SK-N-SH (cell line): ENCODE results near the gene PPP1R15A. TPM values are rescaled to one million over a fixed set of nuclear protein-coding genes. Genes with fewer than 3 reads are reported as not detected.
"Not testable (repeated sequence)": the region's sequence is repeated elsewhere in the genome, so short reads cannot be mapped to it uniquely, and the experiment has no call there.

Experiments used
- CTCF ChIA-PET: fragments of 300-600, 350-600 bp; formaldehyde crosslinking; extraction: SDS; loops from one replicate; lab custom pipeline; 2021; lab: Yijun Ruan, JAX
- POLR2A ChIA-PET: fragments of 350-600 bp; sonication (Branson Sonifier 250); formaldehyde crosslinking; extraction: SDS; loops from one replicate; lab custom pipeline; 2020; ENCODE audit warnings: antibody characterized with exemption, inconsistent platforms; lab: Yijun Ruan, JAX
- DNase-seq: peaks from one replicate; pipeline ENCODE4 v3.0.0; 2012
- H2AFZ ChIP-seq: fragments of 200-600 bp; sonication (generic); 2 replicates; pipeline ENCODE4 v1.8.1; 2016; ENCODE audit warnings: antibody characterized with exemption, mild to moderate bottlenecking, low read depth
- H3F3A ChIP-seq: fragments of 200-600 bp; sonication (generic); replicated peaks from 2 replicates; pipeline ENCODE3; 2016; ENCODE audit warnings: antibody characterized with exemption, mild to moderate bottlenecking; ENCODE audit not compliant: insufficient read depth
- H3K27ac ChIP-seq, 2 experiments: fragments of 200-500 bp in 1 of 2; fragments of 200-600 bp in 1 of 2; sonication (Bioruptor generic) in 1 of 2; sonication (generic), shearing (Covaris generic) in 1 of 2; 2 replicates each; pipeline versions ENCODE4 v1.5.1 to v1.6.1; 2014 to 2016; ENCODE audit warnings: low read depth in 2 of 2, inconsistent platforms in 1 of 2, low read length in 1 of 2, mild to moderate bottlenecking in 1 of 2, mixed read lengths in 1 of 2
- H3K27me3 ChIP-seq: fragments of 200-600 bp; sonication (generic), shearing (Covaris generic); 2 replicates; pipeline ENCODE4 v1.6.1; 2016; ENCODE audit warnings: mixed run types; ENCODE audit not compliant: insufficient read depth
- H3K36me3 ChIP-seq, 2 experiments: fragments of 200-500 bp in 1 of 2; fragments of 200-600 bp in 1 of 2; sonication (Bioruptor generic) in 1 of 2; sonication (generic) in 1 of 2; replicated peaks in 1 of 2; 2 replicates each; pipeline versions ENCODE3 to v1.5.1; 2014 to 2016; ENCODE audit warnings: low read length in 1 of 2, mild to moderate bottlenecking in 1 of 2; ENCODE audit not compliant: insufficient read depth in 2 of 2, control insufficient read depth in 1 of 2
- H3K4me1 ChIP-seq, 2 experiments: fragments of 200-500 bp in 1 of 2; fragments of 200-600 bp in 1 of 2; sonication (Bioruptor generic) in 1 of 2; sonication (generic), shearing (Covaris generic) in 1 of 2; 2 replicates each; pipeline versions ENCODE4 v1.5.1 to v1.6.1; 2014 to 2016; ENCODE audit warnings: low read depth in 1 of 2, low read length in 1 of 2, mixed run types in 1 of 2; ENCODE audit not compliant: insufficient read depth in 2 of 2, control insufficient read depth in 1 of 2
- H3K4me2 ChIP-seq: fragments of 200-600 bp; sonication (generic), shearing (Covaris generic); 2 replicates; pipeline ENCODE4 v1.6.1; 2017; ENCODE audit warnings: mixed run types
- H3K4me3 ChIP-seq, 2 experiments: fragments of 200-500 bp in 1 of 2; fragments of 200-600 bp in 1 of 2; sonication (Bioruptor generic) in 1 of 2; sonication (generic), shearing (Covaris generic) in 1 of 2; 2 replicates each; pipeline versions ENCODE4 v1.5.1 to v1.8.1; 2014 to 2016; ENCODE audit warnings: low read depth in 2 of 2, inconsistent platforms in 1 of 2, low read length in 1 of 2, mild to moderate bottlenecking in 1 of 2, mixed read lengths in 1 of 2, moderate library complexity in 1 of 2
- H3K79me2 ChIP-seq: fragments of 200-600 bp; sonication (generic); 2 replicates; pipeline ENCODE4 v1.8.1; 2017; ENCODE audit warnings: mild to moderate bottlenecking; ENCODE audit not compliant: insufficient read depth
- H3K9ac ChIP-seq: fragments of 200-600 bp; sonication (generic); 2 replicates; pipeline ENCODE4 v1.6.1; 2017; ENCODE audit warnings: mixed run types
- H3K9me2 ChIP-seq: fragments of 200-600 bp; sonication (generic); 2 replicates; pipeline ENCODE4 v1.6.1; 2017; ENCODE audit warnings: mixed run types
- H3K9me3 ChIP-seq: fragments of 200-600 bp; sonication (generic); 2 replicates; pipeline ENCODE4 v1.6.1; 2017; ENCODE audit warnings: mixed run types, mild to moderate bottlenecking, moderate library complexity
- H4K20me1 ChIP-seq: fragments of 200-600 bp; sonication (generic); 2 replicates; pipeline ENCODE4 v1.6.1; 2017; ENCODE audit warnings: mild to moderate bottlenecking, mixed run types; ENCODE audit not compliant: insufficient read depth
- CHD2 ChIP-seq: fragments of 150-350 bp; IDR thresholded peaks from 2 replicates; pipeline ENCODE4 v1.6.1; 2018; ENCODE audit warnings: low read length; ENCODE audit not compliant: partially characterized antibody
- MEF2A ChIP-seq: IDR thresholded peaks from 2 replicates; pipeline ENCODE4 v1.4.0; 2012; ENCODE audit warnings: low read depth, borderline replicate concordance
- RAD21 ChIP-seq: IDR thresholded peaks from 2 replicates; pipeline ENCODE4 v1.6.1; 2012; ENCODE audit warnings: mild to moderate bottlenecking, low read length
- RCOR1 ChIP-seq: fragments of 150-350 bp; IDR thresholded peaks from 2 replicates; pipeline ENCODE4 v1.6.1; 2017; ENCODE audit warnings: antibody characterized with exemption, low read length
- RFX5 ChIP-seq: IDR thresholded peaks from 2 replicates; pipeline ENCODE4 v1.6.1; 2012; ENCODE audit warnings: mild to moderate bottlenecking, improper control_type of control experiment, low read length
- SIN3A ChIP-seq: IDR thresholded peaks from 2 replicates; pipeline ENCODE4 v1.6.1; 2012; ENCODE audit warnings: low read depth, mild to moderate bottlenecking, low read length, moderate library complexity, borderline replicate concordance
- YY1 ChIP-seq: IDR thresholded peaks from 2 replicates; pipeline ENCODE4 v1.4.0; 2012; ENCODE audit warnings: low read depth, mild to moderate bottlenecking
- WGBS: methylation state at CpG from one replicate; pipeline ENCODE4 v1.1.6; 2017; ENCODE audit warnings: low lambda C conversion rate; 5-methylcytosine and 5-hydroxymethylcytosine counted together
- polyA plus RNA-seq, 3 experiments: library from polyadenylated mRNA; depleted of rRNA; stranded (reverse); fragments of >200 nt; gene quantifications; 2 replicates each; pipeline ENCODE4 v1.2.3, GENCODE V29; 2012
- TF ChIP-seq, protein P1 (sequence below): fragments of 200-600 bp; sonication (generic); IDR thresholded peaks from 2 replicates; pipeline ENCODE4 v1.6.1; 2017; ENCODE audit warnings: antibody characterized with exemption, mild to moderate bottlenecking, moderate library complexity
- TF ChIP-seq, protein P2 (sequence below): fragments of 150-350 bp; IDR thresholded peaks from 2 replicates; pipeline ENCODE4 v1.6.1; 2017; ENCODE audit warnings: antibody characterized with exemption, low read length, low read depth, borderline replicate concordance

Gene PPP1R15A
- polyA plus RNA-seq, 1 of the 3 experiments (the other 2 are of a cell fraction) = 73.7 TPM

DNA sequence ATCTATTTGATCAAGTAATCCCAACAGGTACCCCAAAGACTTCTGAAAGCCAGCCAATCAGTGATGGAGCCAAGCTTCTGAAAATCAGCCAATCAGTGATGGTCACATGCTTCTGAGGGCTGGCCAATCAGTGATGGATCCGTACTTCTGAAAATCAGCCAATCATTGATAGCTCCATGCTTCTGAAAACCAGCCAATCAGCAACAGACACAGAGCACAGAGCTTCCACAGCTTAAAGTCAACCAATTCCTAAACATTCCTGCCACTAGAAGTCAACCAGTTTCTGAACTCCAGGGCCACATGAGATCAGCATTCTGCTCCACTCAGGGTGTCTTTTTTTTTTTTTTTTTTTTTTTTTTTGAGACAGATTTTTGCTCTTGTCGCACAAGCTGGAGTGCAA is 27.7 kb upstream of the PPP1R15A start:
- Histone ChIP-seq H3K79me2 (no peaks in the 10 kb centered on the region), H2AFZ (no peak overlapping the region), H3K9me2 (no peaks in the 10 kb centered on the region), H3F3A (peaks cover 3% of the 10 kb centered on the region), H3K27me3 (no peaks in the 10 kb centered on the region), H4K20me1 (no peaks in the 10 kb centered on the region), H3K4me1 (no peaks in the 10 kb centered on the region), H3K4me3 (no peak overlapping the region), H3K27ac (no peak overlapping the region), H3K9ac (no peak overlapping the region), H3K4me2 (no peak overlapping the region), H3K36me3 (peaks cover 0 to 5% of the 10 kb centered on the region in 2 experiments), H3K9me3 (no peaks in the 10 kb centered on the region)
- ChIA-PET POLR2A (no interaction called here), CTCF (interaction anchor here (1.8 to 15.2 kb wide), 6 partner anchors 8 to 199 kb away, joined by 4 to 457 read pairs (median 31); partner anchors contain the start of genes CA11 and HSD17B14)
- peak; percentile 63 for DNase-seq
- 92% methylated on average over 2 of the region's 2 CpGs for WGBS
- TF ChIP-seq SIN3A = no peak
- TF ChIP-seq, protein P1, sequence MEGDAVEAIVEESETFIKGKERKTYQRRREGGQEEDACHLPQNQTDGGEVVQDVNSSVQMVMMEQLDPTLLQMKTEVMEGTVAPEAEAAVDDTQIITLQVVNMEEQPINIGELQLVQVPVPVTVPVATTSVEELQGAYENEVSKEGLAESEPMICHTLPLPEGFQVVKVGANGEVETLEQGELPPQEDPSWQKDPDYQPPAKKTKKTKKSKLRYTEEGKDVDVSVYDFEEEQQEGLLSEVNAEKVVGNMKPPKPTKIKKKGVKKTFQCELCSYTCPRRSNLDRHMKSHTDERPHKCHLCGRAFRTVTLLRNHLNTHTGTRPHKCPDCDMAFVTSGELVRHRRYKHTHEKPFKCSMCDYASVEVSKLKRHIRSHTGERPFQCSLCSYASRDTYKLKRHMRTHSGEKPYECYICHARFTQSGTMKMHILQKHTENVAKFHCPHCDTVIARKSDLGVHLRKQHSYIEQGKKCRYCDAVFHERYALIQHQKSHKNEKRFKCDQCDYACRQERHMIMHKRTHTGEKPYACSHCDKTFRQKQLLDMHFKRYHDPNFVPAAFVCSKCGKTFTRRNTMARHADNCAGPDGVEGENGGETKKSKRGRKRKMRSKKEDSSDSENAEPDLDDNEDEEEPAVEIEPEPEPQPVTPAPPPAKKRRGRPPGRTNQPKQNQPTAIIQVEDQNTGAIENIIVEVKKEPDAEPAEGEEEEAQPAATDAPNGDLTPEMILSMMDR = peak; percentile 38

DNA sequence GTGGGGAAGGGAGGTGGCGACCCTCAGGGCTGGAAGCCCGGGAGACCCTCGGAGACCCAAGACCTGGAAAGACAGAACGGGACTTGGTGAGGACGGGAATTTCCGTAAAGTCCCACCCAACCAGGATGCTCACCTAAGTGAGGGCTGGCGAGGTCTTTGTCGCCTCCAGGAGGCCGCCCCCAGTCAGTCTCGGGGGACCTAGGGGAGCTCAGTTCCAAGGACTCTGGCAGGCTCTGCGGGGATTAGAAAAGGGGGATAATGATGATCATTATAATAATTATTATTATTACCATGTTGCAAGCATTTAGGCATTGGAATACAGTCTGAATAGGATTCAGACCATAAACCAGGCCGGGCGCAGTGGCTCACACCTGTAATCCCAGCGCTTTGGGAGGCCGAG is 26.8 kb upstream of the PPP1R15A start:
- DNase-seq = no peak
- no peak overlapping the region for H3K9ac ChIP-seq
- no peak overlapping the region for H3K4me2 ChIP-seq
- H3K27me3 ChIP-seq = no peaks in the 10 kb centered on the region
- H3K4me1 ChIP-seq = no peaks in the 10 kb centered on the region
- no peak overlapping the region for H2AFZ ChIP-seq
- CTCF ChIA-PET = interaction anchor here (0.7 to 15.2 kb wide), 7 partner anchors 9 to 380 kb away, joined by 3 to 457 read pairs (median 8); partner anchors contain the start of genes CA11 and HSD17B14
- H3K79me2 ChIP-seq = no peaks in the 10 kb centered on the region
- H3K9me2 ChIP-seq = no peaks in the 10 kb centered on the region
- H3K9me3 ChIP-seq = no peaks in the 10 kb centered on the region
- H3K4me3 ChIP-seq = no peak overlapping the region
- peaks cover 0 to 5% of the 10 kb centered on the region in 2 experiments for H3K36me3 ChIP-seq
- H3F3A ChIP-seq = peaks cover 3% of the 10 kb centered on the region
- POLR2A ChIA-PET = no interaction called here
- no peaks in the 10 kb centered on the region for H4K20me1 ChIP-seq
- H3K27ac ChIP-seq = no peak overlapping the region
- 93% methylated on average over 15 of the region's 15 CpGs for WGBS
- TF ChIP-seq, protein P2, sequence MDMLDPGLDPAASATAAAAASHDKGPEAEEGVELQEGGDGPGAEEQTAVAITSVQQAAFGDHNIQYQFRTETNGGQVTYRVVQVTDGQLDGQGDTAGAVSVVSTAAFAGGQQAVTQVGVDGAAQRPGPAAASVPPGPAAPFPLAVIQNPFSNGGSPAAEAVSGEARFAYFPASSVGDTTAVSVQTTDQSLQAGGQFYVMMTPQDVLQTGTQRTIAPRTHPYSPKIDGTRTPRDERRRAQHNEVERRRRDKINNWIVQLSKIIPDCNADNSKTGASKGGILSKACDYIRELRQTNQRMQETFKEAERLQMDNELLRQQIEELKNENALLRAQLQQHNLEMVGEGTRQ = no peak
- TF ChIP-seq RFX5 (no peak), MEF2A (no peak), CHD2 (no peak), RAD21 (no peak), RCOR1 (no peak), YY1 (no peak)
- TF ChIP-seq, all 33 proteins: peak for 0

DNA sequence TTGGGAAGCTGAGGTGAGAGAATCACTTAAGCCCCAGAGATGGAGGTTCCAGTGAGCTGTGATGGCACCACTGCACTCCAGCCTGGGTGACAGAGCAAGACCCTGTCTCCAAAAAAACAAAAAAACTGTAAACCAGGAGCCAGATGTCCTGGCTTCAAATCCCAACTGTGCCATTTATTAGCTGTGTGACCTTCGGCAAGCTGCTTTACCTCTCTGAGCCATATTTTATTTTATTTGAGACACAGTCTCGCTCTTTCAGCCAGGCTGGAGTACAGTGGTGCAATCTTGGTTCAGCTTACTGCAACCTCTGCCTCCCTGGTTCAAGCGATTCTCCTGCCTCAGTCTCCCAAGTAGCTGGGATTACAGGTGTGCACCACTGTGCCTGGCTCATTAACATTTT is 25.6 kb upstream of the PPP1R15A start:
- POLR2A ChIA-PET, H3K4me3 ChIP-seq, H3K4me2 ChIP-seq, H3K9me3 ChIP-seq, H3K79me2 ChIP-seq, H4K20me1 ChIP-seq, H3K27me3 ChIP-seq, H3F3A ChIP-seq, H3K27ac ChIP-seq, H2AFZ ChIP-seq, H3K9ac ChIP-seq, H3K4me1 ChIP-seq, DNase-seq, H3K9me2 ChIP-seq, H3K36me3 ChIP-seq: not testable (repeated sequence)
- CTCF ChIA-PET = interaction anchor here (0.6 to 15.2 kb wide), 3 partner anchors 44 to 145 kb away, joined by 3 to 457 read pairs (median 3); no protein-coding TSS in a partner anchor
- WGBS = 93% methylated on average over 3 of the region's 3 CpGs
